K562 (cell line): ENCODE measurements around the gene SPINK4. TPM values are rescaled to one million over a fixed set of nuclear protein-coding genes. Genes with fewer than 3 reads are reported as not detected.

Experiments used
- ATAC-seq: fragments of 200-7000 bp; cut with Tn5 transposase; 3 replicates; pipeline ENCODE4 v1.9.1; 2020; ENCODE audit warnings: moderate library complexity
- BruUV-seq: library from RNA; stranded (reverse); fragments of 400-500 nt; replicated peaks from 2 replicates; lab custom pipeline; 2021; lab: Mats Ljungman, UMichigan
- CTCF ChIA-PET: fragments of 300-600 bp; formaldehyde crosslinking; extraction: SDS; loops from one replicate; lab custom pipeline; 2021; ENCODE audit warnings: low intra/inter-chr PET ratio; lab: Yijun Ruan, JAX
- POLR2A ChIA-PET: fragments of 300-600, 350-650 bp; sonication (Branson Sonifier 250); formaldehyde crosslinking; extraction: SDS; loops from one replicate; lab custom pipeline; 2021; ENCODE audit warnings: antibody characterized with exemption, inconsistent platforms; lab: Yijun Ruan, JAX
- DNase-seq, 4 experiments: peaks; one replicate each; pipeline versions ENCODE4 v3.0.0 to v3.0.0-alpha.2; 2011 to 2018; ENCODE audit warnings: low spot score in 3 of 4, mixed read lengths in 3 of 4; ENCODE audit errors: extremely low read depth in 1 of 4
- FAIRE-seq: peaks from 2 replicates; lab custom pipeline; 2011; peaks lifted over from hg19 to GRCh38; lab: Jason Lieb, UNC
- H2AFZ ChIP-seq: 2 replicates; pipeline ENCODE4 v1.6.0; 2011; ENCODE audit warnings: low read depth, low read length, control low read depth, inconsistent platforms
- H3K27ac ChIP-seq: fragments of 200-600 bp; 3 replicates; pipeline ENCODE4 v1.8.0; 2011; ENCODE audit warnings: low read depth, mild to moderate bottlenecking, control low read depth, inconsistent platforms, low read length, moderate library complexity, mixed read lengths; ENCODE audit errors: extremely low read depth
- H3K27me3 ChIP-seq, 2 experiments: fragments of 300-600 bp in 1 of 2; 2 replicates in 1 of 2; 3 replicates in 1 of 2; pipeline versions ENCODE4 v1.6.0 to v1.8.0; 2011; ENCODE audit warnings: inconsistent platforms in 2 of 2, low read length in 2 of 2, mild to moderate bottlenecking in 1 of 2, mixed read lengths in 1 of 2, moderate library complexity in 1 of 2; ENCODE audit not compliant: control insufficient read depth in 2 of 2, insufficient read depth in 2 of 2
- H3K36me3 ChIP-seq: fragments of 300-600 bp; 3 replicates; pipeline ENCODE4 v1.8.0; 2011; ENCODE audit warnings: mild to moderate bottlenecking, low read length, inconsistent platforms; ENCODE audit not compliant: control insufficient read depth, insufficient read depth
- H3K4me1 ChIP-seq, 2 experiments: fragments of 200-600 bp in 1 of 2; replicated peaks in 1 of 2; 2 replicates in 1 of 2; 3 replicates in 1 of 2; pipeline versions ENCODE4 v1.5.1 to v1.8.0; 2011; ENCODE audit warnings: inconsistent platforms in 2 of 2, low read length in 2 of 2, mild to moderate bottlenecking in 1 of 2, mixed read lengths in 1 of 2, moderate library complexity in 1 of 2; ENCODE audit not compliant: control insufficient read depth in 2 of 2, insufficient read depth in 2 of 2
- H3K4me2 ChIP-seq: 2 replicates; pipeline ENCODE4 v1.6.1; 2011; ENCODE audit warnings: low read length, control low read depth, inconsistent platforms, mixed read lengths; ENCODE audit not compliant: insufficient read depth
- H3K4me3 ChIP-seq: fragments of 200-600 bp; sonication (generic), shearing (Covaris generic); 2 replicates; pipeline ENCODE4 v1.5.1; 2016; ENCODE audit warnings: control low read depth, inconsistent platforms
- H3K79me2 ChIP-seq: fragments of 200-600 bp; 3 replicates; pipeline ENCODE4 v1.8.0; 2011; ENCODE audit warnings: low read length, inconsistent platforms; ENCODE audit not compliant: control insufficient read depth, insufficient read depth
- H3K9ac ChIP-seq, 2 experiments: 2 replicates each; pipeline versions ENCODE4 v1.6.0 to v1.6.1; 2011; ENCODE audit warnings: low read depth in 2 of 2, low read length in 2 of 2, control low read depth in 1 of 2, inconsistent platforms in 1 of 2, mild to moderate bottlenecking in 1 of 2, mixed read lengths in 1 of 2; ENCODE audit not compliant: insufficient read depth in 1 of 2
- H3K9me1 ChIP-seq: one replicate; pipeline ENCODE4 v1.6.0; 2011; ENCODE audit warnings: inconsistent platforms, mild to moderate bottlenecking, low read length, moderate library complexity; ENCODE audit not compliant: control insufficient read depth, insufficient read depth
- H3K9me3 ChIP-seq: replicated peaks from 2 replicates; pipeline ENCODE4 v1.5.1; 2011; ENCODE audit warnings: low read depth, low read length, inconsistent platforms; ENCODE audit not compliant: control insufficient read depth, insufficient read depth
- H4K20me1 ChIP-seq: replicated peaks from 2 replicates; pipeline ENCODE4 v1.6.1; 2011; ENCODE audit warnings: low read length, inconsistent platforms, mixed read lengths; ENCODE audit not compliant: control insufficient read depth, insufficient read depth
- CREM ChIP-seq: IDR thresholded peaks from 2 replicates; pipeline ENCODE4 v1.6.1; 2014; ENCODE audit warnings: antibody characterized with exemption, low read depth
- FOXA3 ChIP-seq, 2 experiments: fragments of 450-650 bp in 1 of 2; sonication (generic) in 1 of 2; formaldehyde crosslinking; IDR thresholded peaks in 1 of 2; conservative IDR thresholded peaks in 1 of 2; 2 replicates each; pipeline versions ENCODE4 v1.4.0 to v1.8.0; 2020 to 2022; ENCODE audit warnings: mild to moderate bottlenecking in 2 of 2, missing genetic modification reagents in 1 of 2
- KLF10 ChIP-seq: fragments of 250-450 bp; sonication (Bioruptor Pico); IDR thresholded peaks from 2 replicates; pipeline ENCODE4 v1.6.1; 2021; ENCODE audit warnings: matching md5 sums
- MAFK ChIP-seq: IDR thresholded peaks from 2 replicates; pipeline ENCODE4 v1.6.1; 2011; ENCODE audit warnings: low read length, improper control_type of control experiment
- ZFP30 ChIP-seq: fragments of 250-450 bp; sonication (Bioruptor Pico); IDR thresholded peaks from 2 replicates; pipeline ENCODE4 v1.8.0; 2022; ENCODE audit warnings: moderate library complexity, mild to moderate bottlenecking, inconsistent platforms, borderline replicate concordance
- ZNF280A ChIP-seq: fragments of 450-650 bp; IDR thresholded peaks from 2 replicates; pipeline ENCODE4 v1.6.1; 2018; ENCODE audit warnings: mild to moderate bottlenecking, low read depth; ENCODE audit not compliant: partially characterized antibody
- WGBS: fragments of 100-300 bp; shearing (Covaris generic); methylation state at CpG from one replicate; pipeline ENCODE4 v1.1.6; 2016; ENCODE audit warnings: low coverage, mixed read lengths; ENCODE audit not compliant: insufficient coverage; ENCODE audit errors: missing lambda C conversion rate; 5-methylcytosine and 5-hydroxymethylcytosine counted together
- in situ Hi-C: fragments of 300-500 bp; cut with MboI; formaldehyde crosslinking; loops from 4 replicates; pipeline ENCODE4 v1.15.0; 2018; ENCODE audit warnings: inconsistent platforms, mixed read lengths
- intact Hi-C: fragments of 100-400 bp; cut with micrococcal nuclease; formaldehyde crosslinking; loops from 2 replicates; pipeline ENCODE4 v1.14.2; 2022
- polyA plus RNA-seq, 8 experiments: library from polyadenylated mRNA; depleted of rRNA in 4 of 8; stranded (reverse) in 5 of 8; unstranded in 3 of 8; fragments of >200 nt; fragmentation: Nextera tagmentation in 2 of 8; fragmentation: Illumina TruSeq in 1 of 8; extraction: Ambion mirVana in 2 of 8; extraction: Trizol in 1 of 8; gene quantifications; 2 replicates each; pipeline versions ENCODE4 v1.2.1 to v1.2.3, GENCODE V29; 2011 to 2014; ENCODE audit warnings: inconsistent platforms in 1 of 8, missing spikeins in 1 of 8
- total RNA-seq, 7 experiments: library from RNA; depleted of rRNA in 6 of 7; stranded (reverse); fragments of >200 nt in 6 of 7; fragmentation: Illumina TruSeq in 2 of 7; extraction: Trizol in 2 of 7; gene quantifications; 2 replicates each; pipeline versions ENCODE4 v1.2.1 to v1.2.3, GENCODE V29; 2011 to 2021; ENCODE audit warnings: low replicate concordance in 1 of 7

Gene SPINK4
- total and polyA plus RNA-seq, 9 of the 15 experiments (the other 6 are each of a cell fraction or from before 2014, with no cell fraction given): 0.74 to 5.5 (median 2.1) TPM; not detected in 2

DNA sequence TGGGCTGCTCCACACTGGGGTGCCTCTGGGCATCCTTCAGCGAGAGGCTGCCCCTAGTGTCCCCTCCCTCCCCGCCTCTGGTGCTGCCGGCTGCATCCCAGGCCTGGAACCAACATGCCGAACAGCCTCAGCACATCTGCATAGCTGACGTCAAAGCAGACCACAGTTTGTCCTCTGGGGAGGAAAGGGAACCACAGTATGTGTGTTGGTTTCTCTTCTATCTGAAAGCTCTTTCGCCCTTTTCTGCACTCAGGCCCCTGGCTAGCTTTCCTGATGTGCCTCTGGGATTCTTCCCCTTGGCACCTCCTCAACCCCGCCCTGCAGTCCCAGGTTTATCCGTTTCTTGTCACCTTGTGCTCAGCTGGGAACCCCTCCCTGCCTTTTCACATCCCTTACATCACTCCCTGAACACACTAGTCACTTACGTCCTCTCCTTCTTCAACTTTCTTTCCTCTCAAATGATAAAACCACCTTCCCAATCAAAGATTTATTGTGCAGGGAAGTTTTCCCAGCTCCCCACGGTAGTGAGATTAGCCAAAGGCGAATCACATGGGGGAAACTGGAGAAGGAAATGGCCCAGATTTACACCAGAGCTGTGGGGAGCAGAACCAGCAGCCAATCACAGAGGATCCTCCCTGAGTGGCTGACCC, 37.3 kb upstream of the SPINK4 start:
- Histone ChIP-seq H3K4me1 (no peaks in the 10 kb centered on the region; a peak in 1 of 5 replicates), H3K4me3 (no peak overlapping the region), H3K9me1 (no peaks in the 10 kb centered on the region), H3K4me2 (no peak overlapping the region), H2AFZ (no peak overlapping the region), H3K79me2 (no peaks in the 10 kb centered on the region), H4K20me1 (no peaks in the 10 kb centered on the region), H3K27me3 (peaks cover 0 to 9% of the 10 kb centered on the region in 2 experiments; a peak in 2 of 5 replicates), H3K9ac (no peak overlapping the region), H3K27ac (no peak overlapping the region), H3K9me3 (no peaks in the 10 kb centered on the region), H3K36me3 (no peaks in the 10 kb centered on the region)
- no TSS peak for BruUV-seq
- peak; percentile 68 for ATAC-seq
- WGBS: 1% methylated on average over 10 of the region's 11 CpGs
- intact Hi-C loops: no loop called here
- ChIA-PET POLR2A (interaction anchor here (0.6 to 0.9 kb wide), 2 partner anchors 13 to 503 kb away, joined by 3 read pairs; no protein-coding TSS in a partner anchor), CTCF (no interaction called here)
- in situ Hi-C loops: no loop called here
- FAIRE-seq: no peak
- no peak for DNase-seq
- TF ChIP-seq ZNF280A (no peak), CREM (peak; percentile 46; the same call in 1 of the 2 replicates), ZFP30 (CRISPR knock-in tag) (no peak), MAFK (no peak), FOXA3 (CRISPR knock-in tag; conservative IDR thresholded peaks at IDR 0.05 in 1 of 2, IDR thresholded peaks at IDR 0.05 in 1 of 2) (no peak), KLF10 (no peak)
